Keratinocyte (primary cell): ENCODE results near the gene HPN. TPM values are rescaled to one million over a fixed set of nuclear protein-coding genes. Genes with fewer than 3 reads are reported as not detected.

ENCODE experiments used
- DNase-seq: peaks from one replicate; pipeline ENCODE4 v3.0.0-alpha.2; 2011; ENCODE audit warnings: low read depth, missing footprints, low spot score
- FAIRE-seq: peaks from 2 replicates; lab custom pipeline; 2011; peaks lifted over from hg19 to GRCh38; lab: Jason Lieb, UNC
- H2AFZ ChIP-seq: 2 replicates; pipeline ENCODE4 v1.6.0; 2012; ENCODE audit warnings: low read length, control low read depth, inconsistent platforms; ENCODE audit not compliant: control insufficient read depth
- H3K27ac ChIP-seq: 2 replicates; pipeline ENCODE4 v1.5.1; 2011; ENCODE audit warnings: low read length; ENCODE audit not compliant: control insufficient read depth, insufficient read depth
- H3K27me3 ChIP-seq: 3 replicates; pipeline ENCODE4 v1.6.0; 2011; ENCODE audit warnings: low read length; ENCODE audit not compliant: control insufficient read depth, insufficient read depth; ENCODE audit errors: extremely low read depth
- H3K36me3 ChIP-seq, 2 experiments: 2 replicates in 1 of 2; 3 replicates in 1 of 2; pipeline ENCODE4 v1.5.1; 2011; ENCODE audit warnings: low read length in 2 of 2, mild to moderate bottlenecking in 1 of 2; ENCODE audit not compliant: control insufficient read depth in 2 of 2, insufficient read depth in 2 of 2; ENCODE audit errors: extremely low read depth in 1 of 2
- H3K4me1 ChIP-seq: 3 replicates; pipeline ENCODE4 v1.5.1; 2011; ENCODE audit warnings: low read length; ENCODE audit not compliant: control insufficient read depth, insufficient read depth; ENCODE audit errors: extremely low read depth
- H3K4me2 ChIP-seq: 3 replicates; pipeline ENCODE4 v1.6.0; 2011; ENCODE audit warnings: low read depth, low read length; ENCODE audit not compliant: control insufficient read depth, insufficient read depth; ENCODE audit errors: extremely low read depth
- H3K4me3 ChIP-seq, 3 experiments: fragments of 200-600 bp in 1 of 3; sonication (generic) in 1 of 3; 2 replicates in 2 of 3; 3 replicates in 1 of 3; pipeline ENCODE4 v1.5.1; 2011 to 2016; ENCODE audit warnings: low read length in 3 of 3, mild to moderate bottlenecking in 3 of 3, control low read depth in 2 of 3, inconsistent platforms in 1 of 3, low read depth in 1 of 3, mixed read lengths in 1 of 3, mixed run types in 1 of 3, moderate library complexity in 1 of 3; ENCODE audit not compliant: control insufficient read depth in 2 of 3, insufficient read depth in 2 of 3; ENCODE audit errors: extremely low read depth in 1 of 3
- H3K79me2 ChIP-seq: 2 replicates; pipeline ENCODE4 v1.6.0; 2012; ENCODE audit warnings: low read length; ENCODE audit not compliant: control insufficient read depth, insufficient read depth
- H3K9ac ChIP-seq: 3 replicates; pipeline ENCODE4 v1.6.0; 2011; ENCODE audit warnings: low read length; ENCODE audit not compliant: control insufficient read depth, insufficient read depth; ENCODE audit errors: extremely low read depth
- H3K9me1 ChIP-seq: 3 replicates; pipeline ENCODE4 v1.6.0; 2011; ENCODE audit warnings: low read length; ENCODE audit not compliant: control insufficient read depth, insufficient read depth; ENCODE audit errors: extremely low read depth
- H3K9me3 ChIP-seq: 2 replicates; pipeline ENCODE4 v1.5.1; 2012; ENCODE audit warnings: low read depth, low read length; ENCODE audit not compliant: control insufficient read depth
- H4K20me1 ChIP-seq: 3 replicates; pipeline ENCODE4 v1.6.0; 2011; ENCODE audit warnings: low read length; ENCODE audit not compliant: control insufficient read depth, insufficient read depth; ENCODE audit errors: extremely low read depth
- EZH2 ChIP-seq: IDR thresholded peaks from one replicate; pipeline ENCODE4 v1.6.1; 2012; ENCODE audit warnings: inconsistent platforms, mild to moderate bottlenecking, low read length, moderate library complexity
- dilution Hi-C: fragments of 300-500 bp; cut with MboI; formaldehyde crosslinking; loops from one replicate; pipeline ENCODE4 v1.7.0; 2020; ENCODE audit warnings: low sequenced_read_pairs; ENCODE audit not compliant: extremely low pct_ligation_motif_present
- polyA plus RNA-seq, 5 experiments: library from polyadenylated mRNA; depleted of rRNA in 3 of 5; stranded (reverse) in 3 of 5; stranded (forward) in 1 of 5; unstranded in 1 of 5; fragments of >200 nt; gene quantifications; 1 replicate in 1 of 5; 2 replicates in 3 of 5; 3 replicates in 1 of 5; pipeline versions ENCODE4 v1.2.1 to v1.2.3, GENCODE V29; 2011 to 2012; ENCODE audit warnings: missing spikeins in 2 of 5, low read depth in 1 of 5, low replicate concordance in 1 of 5
- TF ChIP-seq, protein P1 (sequence below), 3 experiments: IDR thresholded peaks in 1 of 3; conservative IDR thresholded peaks in 1 of 3; optimal IDR thresholded peaks in 1 of 3; 2 replicates in 2 of 3; 3 replicates in 1 of 3; pipeline versions ENCODE3 to v1.5.1; 2011; ENCODE audit warnings: low read length in 3 of 3, mild to moderate bottlenecking in 3 of 3, moderate library complexity in 2 of 3, control low read depth in 1 of 3, inconsistent platforms in 1 of 3; ENCODE audit not compliant: insufficient read depth in 2 of 3; ENCODE audit errors: extremely low read depth in 1 of 3

Gene HPN
- polyA plus RNA-seq, 1 donor (not counting 4 experiments of a cell fraction or from before 2014, with no cell fraction given): not detected

DNA sequence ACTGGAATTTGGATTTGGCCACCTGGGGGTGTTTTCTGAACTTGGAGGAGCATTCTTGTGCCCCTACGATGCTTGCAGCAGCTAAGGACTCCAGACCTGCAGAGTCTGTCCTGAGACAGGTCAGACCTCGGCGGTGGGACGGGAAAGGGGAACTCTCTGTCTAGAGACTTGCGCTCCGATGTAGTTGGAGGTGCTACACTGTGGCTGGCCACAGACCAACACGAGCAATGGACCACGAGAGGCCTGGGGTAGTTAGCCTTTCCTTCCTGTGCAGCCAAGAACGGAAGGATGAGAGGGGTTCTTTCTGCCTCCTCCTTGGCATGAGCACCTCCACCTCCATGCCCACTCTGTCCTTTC lies 47.3 kb upstream of the HPN start:
- Histone ChIP-seq H3K36me3 (no peaks in the 10 kb centered on the region), H2AFZ (no peak overlapping the region), H3K27me3 (peaks cover 7% of the 10 kb centered on the region), H3K27ac (no peak overlapping the region), H3K9me1 (no peaks in the 10 kb centered on the region), H3K79me2 (no peaks in the 10 kb centered on the region), H3K4me3 (no peak overlapping the region), H3K9me3 (no peaks in the 10 kb centered on the region), H3K4me1 (peaks cover 2% of the 10 kb centered on the region), H4K20me1 (no peaks in the 10 kb centered on the region), H3K9ac (no peak overlapping the region), H3K4me2 (no peak overlapping the region)
- DNase-seq (no peak), FAIRE-seq (no peak)
- no peak for TF ChIP-seq EZH2
- TF ChIP-seq, protein P1, sequence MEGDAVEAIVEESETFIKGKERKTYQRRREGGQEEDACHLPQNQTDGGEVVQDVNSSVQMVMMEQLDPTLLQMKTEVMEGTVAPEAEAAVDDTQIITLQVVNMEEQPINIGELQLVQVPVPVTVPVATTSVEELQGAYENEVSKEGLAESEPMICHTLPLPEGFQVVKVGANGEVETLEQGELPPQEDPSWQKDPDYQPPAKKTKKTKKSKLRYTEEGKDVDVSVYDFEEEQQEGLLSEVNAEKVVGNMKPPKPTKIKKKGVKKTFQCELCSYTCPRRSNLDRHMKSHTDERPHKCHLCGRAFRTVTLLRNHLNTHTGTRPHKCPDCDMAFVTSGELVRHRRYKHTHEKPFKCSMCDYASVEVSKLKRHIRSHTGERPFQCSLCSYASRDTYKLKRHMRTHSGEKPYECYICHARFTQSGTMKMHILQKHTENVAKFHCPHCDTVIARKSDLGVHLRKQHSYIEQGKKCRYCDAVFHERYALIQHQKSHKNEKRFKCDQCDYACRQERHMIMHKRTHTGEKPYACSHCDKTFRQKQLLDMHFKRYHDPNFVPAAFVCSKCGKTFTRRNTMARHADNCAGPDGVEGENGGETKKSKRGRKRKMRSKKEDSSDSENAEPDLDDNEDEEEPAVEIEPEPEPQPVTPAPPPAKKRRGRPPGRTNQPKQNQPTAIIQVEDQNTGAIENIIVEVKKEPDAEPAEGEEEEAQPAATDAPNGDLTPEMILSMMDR (optimal IDR thresholded peaks at IDR 0.05 in 1 of 3, IDR thresholded peaks at IDR 0.05 in 1 of 3, conservative IDR thresholded peaks at IDR 0.05 in 1 of 3; ENCODE audit: extremely low read depth in 1 of 3, insufficient read depth in 2 of 3, low read length in 3 of 3): no peak
- dilution Hi-C loops: no loop called here

- DNase-seq: no peak
- no peak overlapping the region for H2AFZ ChIP-seq
- no peak for TF ChIP-seq EZH2
- TF ChIP-seq, protein P1 (optimal IDR thresholded peaks at IDR 0.05 in 1 of 3, IDR thresholded peaks at IDR 0.05 in 1 of 3, conservative IDR thresholded peaks at IDR 0.05 in 1 of 3; ENCODE audit: extremely low read depth in 1 of 3, insufficient read depth in 2 of 3, low read length in 3 of 3): no peak
- no peaks in the 10 kb centered on the region for H4K20me1 ChIP-seq
- no peak for FAIRE-seq
- no peaks in the 10 kb centered on the region for H3K9me1 ChIP-seq
- H3K27ac ChIP-seq: no peak overlapping the region
- H3K27me3 ChIP-seq: peaks cover 7% of the 10 kb centered on the region
- peaks cover 6% of the 10 kb centered on the region for H3K4me1 ChIP-seq
- H3K36me3 ChIP-seq: no peaks in the 10 kb centered on the region
- no peak overlapping the region for H3K4me3 ChIP-seq
- no peaks in the 10 kb centered on the region for H3K9me3 ChIP-seq
- H3K9ac ChIP-seq: no peak overlapping the region
- H3K79me2 ChIP-seq: no peaks in the 10 kb centered on the region
- no peak overlapping the region for H3K4me2 ChIP-seq
- dilution Hi-C loops: no loop called here
These were observed 46.6 kb upstream of the HPN start for GRCh38 chr19:34994643-34995541.
